ENCODE data around the gene PAM. TPM values are rescaled to one million over a fixed set of nuclear protein-coding genes. Genes with fewer than 3 reads are reported as not detected.
A peak's percentile ranks its signal among the peaks of the same experiment; 100 is the strongest.

The PAM gene
- total RNA-seq, 1 experiment from 2014 or later: 190 TPM

DNA sequence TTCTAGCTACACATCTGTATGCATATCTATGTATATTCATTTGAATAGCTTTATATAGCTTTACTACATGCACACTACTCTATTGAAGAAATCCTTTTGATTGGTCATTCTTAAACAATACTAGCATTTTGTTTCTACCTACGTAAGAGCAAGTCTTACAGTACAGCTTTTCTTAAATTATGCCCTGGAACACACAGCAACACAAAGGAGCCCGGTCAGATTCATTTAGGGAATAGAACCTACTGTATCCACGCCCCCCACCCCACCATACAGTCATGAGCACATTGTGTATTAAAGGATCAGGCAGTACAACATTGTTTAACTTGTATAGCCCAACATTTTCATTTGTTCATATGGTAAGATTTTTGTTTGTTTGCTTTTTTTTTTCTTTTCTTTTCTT, 202.0 kb downstream of the PAM start:
- no peak for DNase-seq (ENCODE audit: low spot score)
- no peak overlapping the region for H3K27ac ChIP-seq (ENCODE audit: low read depth, low read length, poor library complexity, severe bottlenecking)
- peaks cover 31% of the 10 kb centered on the region for H3K4me1 ChIP-seq (ENCODE audit: insufficient read depth, low read length, poor library complexity, severe bottlenecking)
- no peak overlapping the region for H3K4me3 ChIP-seq (ENCODE audit: low read depth, low read length, poor library complexity, severe bottlenecking)
- H3K36me3 ChIP-seq (ENCODE audit: insufficient read depth, low read length, poor library complexity, severe bottlenecking): peaks cover 2% of the 10 kb centered on the region
- no peaks in the 10 kb centered on the region for H3K9me3 ChIP-seq (ENCODE audit: low read depth, low read length, poor library complexity, severe bottlenecking)
- no peaks in the 10 kb centered on the region for H3K27me3 ChIP-seq (replicated peaks; ENCODE audit: insufficient read depth, low read depth, low read length, poor library complexity)
- TF ChIP-seq EZH2 (IDR thresholded peaks at IDR 0.05; ENCODE audit: borderline replicate concordance, low read depth, low read length, poor library complexity, severe bottlenecking) (no peak), CTCF (conservative IDR thresholded peaks at IDR 0.05; ENCODE audit: low read depth, low read length) (no peak)
- POLR2A ChIA-PET (ENCODE audit: low non-redundant PET): no interaction called here
- no TSS peak for BruUV-seq (replicated peaks)
- intact Hi-C loops (cut with micrococcal nuclease; ENCODE audit: unreplicated experiment): no loop called here
- CTCF ChIA-PET: no interaction called here

DNA sequence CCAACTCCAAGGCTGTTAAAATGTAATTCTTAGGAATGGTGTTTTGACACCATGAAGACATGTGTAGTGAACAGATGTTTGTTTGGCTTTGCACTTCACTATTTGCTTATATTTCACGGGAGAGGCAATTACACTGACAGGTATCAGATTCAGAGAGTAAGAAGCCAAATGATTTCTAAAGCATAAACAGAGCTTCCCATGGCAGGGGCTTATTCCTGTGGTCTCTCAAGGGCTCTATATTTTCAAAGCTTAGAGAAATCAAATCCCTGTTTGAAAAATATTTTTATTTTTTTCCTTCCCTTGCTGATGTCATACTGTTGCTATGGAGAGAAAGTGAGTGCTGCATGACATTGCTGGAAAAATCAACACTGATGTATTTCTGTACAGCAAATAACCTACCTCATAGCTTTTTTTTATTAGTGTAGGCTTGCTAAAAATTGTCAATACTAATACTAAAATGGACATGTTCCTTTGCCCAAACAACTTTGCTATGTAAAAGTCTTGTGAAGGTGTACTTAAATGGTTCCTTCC, 203.4 kb downstream of the PAM start:
- Histone ChIP-seq H3K36me3 (ENCODE audit: insufficient read depth, low read length, poor library complexity, severe bottlenecking) (peaks cover 8% of the 10 kb centered on the region), H3K27ac (ENCODE audit: low read depth, low read length, poor library complexity, severe bottlenecking) (peak overlapping the region; percentile 49), H3K4me1 (ENCODE audit: insufficient read depth, low read length, poor library complexity, severe bottlenecking) (peaks cover 31% of the 10 kb centered on the region), H3K27me3 (replicated peaks; ENCODE audit: insufficient read depth, low read depth, low read length, poor library complexity) (no peaks in the 10 kb centered on the region), H3K4me3 (ENCODE audit: low read depth, low read length, poor library complexity, severe bottlenecking) (no peak overlapping the region), H3K9me3 (ENCODE audit: low read depth, low read length, poor library complexity, severe bottlenecking) (no peaks in the 10 kb centered on the region)
- peak; percentile 36 for DNase-seq (ENCODE audit: low spot score)
- no peak for TF ChIP-seq EZH2 (IDR thresholded peaks at IDR 0.05; ENCODE audit: borderline replicate concordance, low read depth, low read length, poor library complexity, severe bottlenecking)
- TF ChIP-seq CTCF (conservative IDR thresholded peaks at IDR 0.05; ENCODE audit: low read depth, low read length): no peak
- ChIA-PET CTCF (interaction anchor here (0.6 to 0.7 kb wide), 2 partner anchors 103 to 300 kb away, joined by 3 read pairs; partner anchors contain the start of gene MACIR), POLR2A (ENCODE audit: low non-redundant PET) (no interaction called here)
- intact Hi-C loops (cut with micrococcal nuclease; ENCODE audit: unreplicated experiment): no loop called here
- no TSS peak for BruUV-seq (replicated peaks)

DNA sequence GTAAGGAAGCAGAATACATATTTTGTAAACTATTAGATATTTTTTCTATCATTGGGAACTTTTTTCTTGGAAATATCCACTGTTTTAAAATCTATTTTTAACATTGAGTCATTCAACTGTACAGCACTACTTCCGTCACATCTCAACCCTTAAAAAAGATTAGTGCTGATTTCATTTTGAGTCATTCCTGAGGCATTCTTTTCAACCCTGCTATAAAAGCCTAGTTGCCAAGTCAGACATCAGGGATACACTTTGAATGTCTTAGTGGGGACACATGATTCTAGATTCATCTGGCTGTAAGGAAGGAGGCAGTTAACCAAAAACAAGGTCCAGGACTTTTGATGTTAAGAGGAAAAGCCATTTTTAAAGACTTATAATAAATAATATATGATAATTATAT, 203.9 kb downstream of the PAM start:
- H3K36me3 ChIP-seq (ENCODE audit: insufficient read depth, low read length, poor library complexity, severe bottlenecking): peaks cover 8% of the 10 kb centered on the region
- intact Hi-C loops (cut with micrococcal nuclease; ENCODE audit: unreplicated experiment): no loop called here
- TF ChIP-seq EZH2 (IDR thresholded peaks at IDR 0.05; ENCODE audit: borderline replicate concordance, low read depth, low read length, poor library complexity, severe bottlenecking) (no peak), CTCF (conservative IDR thresholded peaks at IDR 0.05; ENCODE audit: low read depth, low read length) (no peak)
- H3K4me1 ChIP-seq (ENCODE audit: insufficient read depth, low read length, poor library complexity, severe bottlenecking): peaks cover 31% of the 10 kb centered on the region
- CTCF ChIA-PET: interaction anchor here (0.7 kb wide), 1 partner anchor 300 kb away, joined by 3 read pairs; the partner anchor contains the start of gene MACIR
- BruUV-seq (replicated peaks): no TSS peak
- peak; percentile 79 for DNase-seq (ENCODE audit: low spot score)
- H3K27me3 ChIP-seq (replicated peaks; ENCODE audit: insufficient read depth, low read depth, low read length, poor library complexity): no peaks in the 10 kb centered on the region
- POLR2A ChIA-PET (ENCODE audit: low non-redundant PET): no interaction called here
- H3K4me3 ChIP-seq (ENCODE audit: low read depth, low read length, poor library complexity, severe bottlenecking): no peak overlapping the region
- no peaks in the 10 kb centered on the region for H3K9me3 ChIP-seq (ENCODE audit: low read depth, low read length, poor library complexity, severe bottlenecking)
- peak overlapping the region; percentile 49 for H3K27ac ChIP-seq (ENCODE audit: low read depth, low read length, poor library complexity, severe bottlenecking)

All from A673 (cell line).